Heart left ventricle (tissue), 13 donors: Measurements from ENCODE around the gene GPRC5B.

ENCODE experiments used
- CTCF ChIP-seq, 12 donors: fragments of 200-600 bp; sonication (generic) in 4 of 12; IDR thresholded peaks; one replicate each; pipeline versions ENCODE4 v1.5.0 to v1.8.0; 2018 to 2022; ENCODE audit warnings: antibody characterized with exemption in 12 of 12, mild to moderate bottlenecking in 5 of 12
- POLR2A ChIP-seq, 2 donors: fragments of 450-650 bp; IDR thresholded peaks; one replicate each; pipeline ENCODE4 v1.6.1; 2017; ENCODE audit warnings: antibody characterized with exemption in 2 of 2, mild to moderate bottlenecking in 2 of 2, moderate library complexity in 2 of 2
- donor health status: ischemic (EF 13 %, LVEDD 7.1; RV severe dilation, severe dysfunction).
- donor health status: DM: no; HTN: yes; CAD: no.
- donor health status: DM: no; HTN: no; CAD: no.
- donor health status: ischemic (EF 25% LVEDD 6.9; RV normal size, moderate dysfunction).
- donor health status: ischemic (EF 25% LVEDD 5.7; RV mildly dilated, moderate dysfunction).
- donor health status: ischemic (EF 35%, LVEDD 5.7; RV mildly dilated, moderate dysfunction).
- donor health status: nonischemic (EF 11% LVEDD 7.7; RV severe dilation, severe dysfunction).
- donor health status: DM: yes; HTN: yes; CAD: no.
- donor health status: PGD.
- donor health status: ischemic (EF 29% LVEDD 5.4; RV normal size, mild dysfunction).
- donor health status: nonischemic (EF 23%, LVEDD 6.1; RV moderate dilation, normal function).

- TF ChIP-seq CTCF (IDR thresholded peaks at IDR 0.05) (no peak), POLR2A (IDR thresholded peaks at IDR 0.05) (no peak)
Measured at GRCh38 chr16:19858340-19859018, 26.2 kb downstream of the GPRC5B start.
